Measurements from ENCODE around the gene ELL2. TPM values are rescaled to one million over a fixed set of nuclear protein-coding genes. Genes with fewer than 3 reads are reported as not detected.
A peak's percentile ranks its signal among the peaks of the same experiment; 100 is the strongest.

Gene ELL2
- total RNA-seq, 1 donor from 2014 or later = 14.2 TPM

GRCh38 chr5:95962475-95962773 is 773 bp upstream of the ELL2 start:
- H3K9ac ChIP-seq = no peak overlapping the region
- H3K27ac ChIP-seq = no peak overlapping the region

GRCh38 chr5:95960667-95961616 is 709 bp downstream of the ELL2 start:
- Histone ChIP-seq H3K79me2 (ENCODE audit: low read depth) (peaks cover 14% of the 10 kb centered on the region), H3K27ac (no peak overlapping the region), H3K4me2 (peak overlapping the region; percentile 94), H4K20me1 (ENCODE audit: low read depth) (peaks cover 7% of the 10 kb centered on the region), H3K9ac (no peak overlapping the region), H3K4me3 (peak overlapping the region; percentile 89), H3F3A (ENCODE audit: low read depth) (peaks cover 11% of the 10 kb centered on the region), H3K4me1 (peaks cover 33% of the 10 kb centered on the region), H2AFZ (replicated peaks) (peak overlapping the region; percentile 97), H3K27me3 (peaks cover 19% of the 10 kb centered on the region), H3K36me3 (no peaks in the 10 kb centered on the region), H3K9me3 (ENCODE audit: low read depth) (no peaks in the 10 kb centered on the region)
- Mint-ChIP-seq H3K27ac (peak overlapping the region; percentile 84), H3K27me3 (ENCODE audit: insufficient read depth, low read depth) (peaks cover 12% of the 10 kb centered on the region), H3K4me3 (peak overlapping the region; percentile 93), H3K36me3 (no peaks in the 10 kb centered on the region), H3K9me3 (no peaks in the 10 kb centered on the region), H3K4me1 (peaks cover 34% of the 10 kb centered on the region)
- TF ChIP-seq EZH2phosphoT487 (IDR thresholded peaks at IDR 0.05) (no peak), EZH2 (IDR thresholded peaks at IDR 0.05) (peak; percentile 0), CTCF (IDR thresholded peaks at IDR 0.05) (peak; percentile 77)
- peak; percentile 90 for DNase-seq (ENCODE audit: low spot score)

More at GRCh38 chr5:95962475-95962773, 773 bp upstream of the ELL2 start:
- Mint-ChIP-seq H3K27me3 (ENCODE audit: insufficient read depth, low read depth) (peaks cover 12% of the 10 kb centered on the region), H3K9me3 (no peaks in the 10 kb centered on the region), H3K4me3 (peak overlapping the region; percentile 88), H3K4me1 (peaks cover 30% of the 10 kb centered on the region), H3K27ac (peak overlapping the region; percentile 80), H3K36me3 (no peaks in the 10 kb centered on the region)
- Histone ChIP-seq H4K20me1 (ENCODE audit: low read depth) (peaks cover 7% of the 10 kb centered on the region), H3K36me3 (no peaks in the 10 kb centered on the region), H3F3A (ENCODE audit: low read depth) (peaks cover 11% of the 10 kb centered on the region), H3K9me3 (ENCODE audit: low read depth) (no peaks in the 10 kb centered on the region), H3K4me1 (peaks cover 25% of the 10 kb centered on the region), H3K79me2 (ENCODE audit: low read depth) (peaks cover 13% of the 10 kb centered on the region), H3K4me2 (peak overlapping the region; percentile 94), H3K4me3 (peak overlapping the region; percentile 89), H3K27me3 (peaks cover 19% of the 10 kb centered on the region), H2AFZ (replicated peaks) (no peak overlapping the region)
- no peak for TF ChIP-seq CTCF (IDR thresholded peaks at IDR 0.05)
- no peak for TF ChIP-seq EZH2 (IDR thresholded peaks at IDR 0.05)
- TF ChIP-seq EZH2phosphoT487 (IDR thresholded peaks at IDR 0.05) = no peak
- no peak for DNase-seq (ENCODE audit: low spot score)

DNA sequence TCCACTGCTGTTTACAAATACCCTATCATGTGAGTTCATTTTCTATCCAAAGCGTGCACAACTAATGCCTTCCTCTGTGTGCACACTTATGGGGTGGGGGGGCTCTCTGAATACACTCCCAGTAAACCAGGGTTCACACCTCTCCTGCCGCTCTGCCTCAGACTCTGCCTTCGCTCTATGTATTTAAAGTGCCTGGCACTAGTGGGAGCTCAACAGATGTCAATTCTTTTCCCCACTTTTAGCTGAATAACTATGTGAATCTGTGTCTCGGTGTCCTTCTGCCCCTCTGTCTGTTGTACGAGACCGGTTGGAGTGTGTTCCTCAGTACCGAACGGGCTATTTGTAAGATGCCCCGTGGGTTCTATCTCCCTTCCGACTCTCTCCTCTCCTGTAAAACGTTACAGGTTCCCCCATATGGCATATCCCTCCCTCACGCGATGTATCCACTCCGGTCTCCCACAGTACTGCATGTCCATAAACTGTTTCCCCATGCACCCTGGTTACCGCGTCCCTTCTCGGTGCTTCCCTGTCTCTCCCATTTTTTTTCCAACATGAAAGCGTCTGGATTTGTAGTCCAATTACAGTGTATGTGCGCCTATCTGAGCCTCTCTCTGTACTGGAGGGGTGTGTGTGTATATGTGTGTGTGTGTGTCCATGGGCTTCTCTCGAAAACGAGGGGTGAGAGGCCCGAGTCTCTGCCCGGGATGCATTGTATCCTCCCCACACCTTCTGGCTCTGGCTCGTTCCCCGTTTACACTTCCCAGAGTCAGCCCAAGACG is 1.6 kb downstream of the ELL2 start:
- H3K27ac ChIP-seq = no peak overlapping the region
- Mint-ChIP-seq H3K27ac (no peak overlapping the region), H3K4me1 (peaks cover 34% of the 10 kb centered on the region), H3K27me3 (ENCODE audit: insufficient read depth, low read depth) (peaks cover 12% of the 10 kb centered on the region), H3K4me3 (peak overlapping the region; percentile 93), H3K9me3 (no peaks in the 10 kb centered on the region), H3K36me3 (no peaks in the 10 kb centered on the region)
- H3K27me3 ChIP-seq = peaks cover 19% of the 10 kb centered on the region
- TF ChIP-seq EZH2 (IDR thresholded peaks at IDR 0.05) (peak; percentile 10), EZH2phosphoT487 (IDR thresholded peaks at IDR 0.05) (peak; percentile 18), CTCF (IDR thresholded peaks at IDR 0.05) (no peak)
- peak overlapping the region; percentile 94 for H3K4me2 ChIP-seq
- no peaks in the 10 kb centered on the region for H3K9me3 ChIP-seq (ENCODE audit: low read depth)
- no peaks in the 10 kb centered on the region for H3K36me3 ChIP-seq
- DNase-seq (ENCODE audit: low spot score) = peak; percentile 11
- peak overlapping the region; percentile 89 for H3K4me3 ChIP-seq
- H3F3A ChIP-seq (ENCODE audit: low read depth) = peaks cover 11% of the 10 kb centered on the region
- H3K79me2 ChIP-seq (ENCODE audit: low read depth) = peaks cover 14% of the 10 kb centered on the region
- peaks cover 7% of the 10 kb centered on the region for H4K20me1 ChIP-seq (ENCODE audit: low read depth)
- no peak overlapping the region for H3K9ac ChIP-seq
- peaks cover 33% of the 10 kb centered on the region for H3K4me1 ChIP-seq
- H2AFZ ChIP-seq (replicated peaks) = peak overlapping the region; percentile 97

Measured in neural progenitor cell (in vitro differentiated cells).